SH-SY5Y (cell line): ENCODE measurements around the gene TMED4.

Experiments used
- GATA2 ChIP-seq: IDR thresholded peaks from 2 replicates; pipeline ENCODE4 v1.6.1; 2011; ENCODE audit warnings: mild to moderate bottlenecking, low read depth, low read length
- GATA3 ChIP-seq: IDR thresholded peaks from 2 replicates; pipeline ENCODE4 v1.6.1; 2011; ENCODE audit warnings: low read depth, mild to moderate bottlenecking, low read length, moderate library complexity

Gene TMED4

GRCh38 chr7:44531421-44532380 lies 50.3 kb downstream of the TMED4 start:
- no peak for TF ChIP-seq GATA3
- TF ChIP-seq GATA2, result no peak

DNA sequence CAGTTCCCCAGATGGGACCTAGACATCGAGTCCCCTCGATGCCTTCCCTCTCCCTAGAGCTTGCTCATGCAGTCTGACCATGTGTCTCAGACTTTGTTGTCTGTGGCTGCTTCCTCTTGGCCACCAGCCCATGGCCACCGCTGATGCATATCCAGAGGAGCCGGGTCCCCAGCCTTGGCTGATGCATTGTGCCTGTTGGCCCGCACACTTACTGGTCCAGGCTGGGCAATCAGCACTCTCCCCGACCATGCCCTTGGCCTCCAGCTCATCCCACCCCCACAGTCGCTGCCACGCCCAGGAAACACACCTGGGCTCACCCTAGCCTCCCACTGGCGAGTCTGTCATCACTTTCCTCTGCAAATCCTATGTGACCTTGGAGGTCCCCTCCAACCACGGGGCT lies 51.0 kb downstream of the TMED4 start:
- no peak for TF ChIP-seq GATA3
- no peak for TF ChIP-seq GATA2
